HCT116 (cell line): ENCODE results near the gene MICALL2. TPM values are rescaled to one million over a fixed set of nuclear protein-coding genes. Genes with fewer than 3 reads are reported as not detected.

ENCODE experiments used
- ATAC-seq: fragments of 200-7000 bp; cut with Tn5 transposase; 2 replicates; pipeline ENCODE4 v1.9.1; 2020; ENCODE audit warnings: mild to moderate bottlenecking, moderate library complexity
- BruUV-seq: library from RNA; stranded (reverse); fragments of 400-500 nt; replicated peaks from 2 replicates; lab custom pipeline; 2021; lab: Mats Ljungman, UMichigan
- CTCF ChIA-PET: fragments of 300-600 bp; sonication (Branson Sonifier 250); formaldehyde crosslinking; loops from one replicate; lab custom pipeline; 2021; ENCODE audit warnings: antibody characterized with exemption; lab: Charles Lee
- POLR2A ChIA-PET: fragments of 300-600, 350-600 bp; sonication (Branson Sonifier 250); formaldehyde crosslinking; loops from one replicate; lab custom pipeline; 2021; ENCODE audit warnings: antibody characterized with exemption; lab: Charles Lee
- RAD21 ChIA-PET, 2 experiments: fragments of 300-600 bp; sonication (Branson Sonifier 250); formaldehyde crosslinking; loops; one replicate each; lab custom pipeline; 2023; ENCODE audit warnings: low total read pairs in 2 of 2; ENCODE audit not compliant: uncharacterized antibody in 2 of 2, unreplicated experiment in 2 of 2, low non-redundant PET in 1 of 2; lab: Charles Lee
- DNase-seq: peaks from one replicate; pipeline ENCODE4 v3.0.0-alpha.2; 2010; ENCODE audit warnings: low read depth, low spot score
- H2AFZ ChIP-seq: fragments of 200-600 bp; shearing (Covaris generic), sonication (generic); 2 replicates; pipeline ENCODE4 v1.6.1; 2017; ENCODE audit warnings: low read depth, mixed run types, mixed read lengths, antibody characterized with exemption, low read length; ENCODE audit not compliant: poor library complexity, severe bottlenecking
- H3K27ac ChIP-seq: 2 replicates; pipeline ENCODE4 v1.5.1; 2012; ENCODE audit warnings: low read depth, low read length
- H3K27me3 ChIP-seq: fragments of 200-600 bp; sonication (generic); 2 replicates; pipeline ENCODE4 v1.6.1; 2016; ENCODE audit warnings: mixed run types, low read length, mixed read lengths; ENCODE audit not compliant: insufficient read depth
- H3K36me3 ChIP-seq, 2 experiments: fragments of 200-500 bp in 1 of 2; fragments of 200-600 bp in 1 of 2; sonication (Bioruptor generic) in 1 of 2; sonication (generic) in 1 of 2; 2 replicates each; pipeline versions ENCODE4 v1.5.1 to v1.6.1; 2014 to 2016; ENCODE audit warnings: low read length in 2 of 2, inconsistent platforms in 1 of 2, mixed read lengths in 1 of 2, mixed run types in 1 of 2; ENCODE audit not compliant: insufficient read depth in 2 of 2, control insufficient read depth in 1 of 2
- H3K4me1 ChIP-seq, 2 experiments: fragments of 200-600 bp in 1 of 2; sonication (generic) in 1 of 2; 2 replicates each; pipeline versions ENCODE4 v1.5.1 to v1.6.1; 2012 to 2017; ENCODE audit warnings: low read length in 2 of 2, inconsistent platforms in 1 of 2, mild to moderate bottlenecking in 1 of 2, mixed read lengths in 1 of 2, mixed run types in 1 of 2, moderate library complexity in 1 of 2; ENCODE audit not compliant: insufficient read depth in 2 of 2, control insufficient read depth in 1 of 2
- H3K4me2 ChIP-seq: fragments of 200-600 bp; sonication (generic); 2 replicates; pipeline ENCODE4 v1.6.1; 2017; ENCODE audit warnings: mixed run types, low read length, mixed read lengths
- H3K4me3 ChIP-seq, 2 experiments: fragments of 200-600 bp in 1 of 2; sonication (generic) in 1 of 2; replicated peaks in 1 of 2; 2 replicates each; pipeline ENCODE4 v1.5.1; 2011 to 2016; ENCODE audit warnings: low read length in 2 of 2, control low read depth in 1 of 2, low read depth in 1 of 2, mild to moderate bottlenecking in 1 of 2, mixed read lengths in 1 of 2, mixed run types in 1 of 2
- H3K79me2 ChIP-seq: fragments of 200-600 bp; sonication (generic); 2 replicates; pipeline ENCODE4 v1.6.1; 2017; ENCODE audit warnings: mild to moderate bottlenecking, mixed run types, low read length, moderate library complexity, mixed read lengths; ENCODE audit not compliant: insufficient read depth
- H3K9ac ChIP-seq: fragments of 200-600 bp; sonication (generic); 2 replicates; pipeline ENCODE4 v1.6.1; 2016; ENCODE audit warnings: low read length, mixed read lengths
- H3K9me2 ChIP-seq: fragments of 200-600 bp; sonication (generic), shearing (Covaris generic); 2 replicates; pipeline ENCODE4 v1.6.1; 2017; ENCODE audit warnings: mixed run types, mild to moderate bottlenecking, moderate library complexity; ENCODE audit not compliant: insufficient read depth
- H3K9me3 ChIP-seq, 2 experiments: fragments of 200-500 bp in 1 of 2; fragments of 200-600 bp in 1 of 2; sonication (Bioruptor generic) in 1 of 2; sonication (generic) in 1 of 2; 2 replicates each; pipeline ENCODE4 v1.6.1; 2014 to 2017; ENCODE audit warnings: low read length in 2 of 2, mixed read lengths in 2 of 2, inconsistent platforms in 1 of 2, low read depth in 1 of 2, mild to moderate bottlenecking in 1 of 2, mixed run types in 1 of 2, moderate library complexity in 1 of 2; ENCODE audit not compliant: control insufficient read depth in 1 of 2, insufficient read depth in 1 of 2
- H4K20me1 ChIP-seq: fragments of 200-600 bp; sonication (generic), shearing (Covaris generic); 2 replicates; pipeline ENCODE4 v1.6.1; 2017; ENCODE audit warnings: mixed run types, mild to moderate bottlenecking, moderate library complexity; ENCODE audit not compliant: insufficient read depth
- CEBPB ChIP-seq: IDR thresholded peaks from 2 replicates; pipeline ENCODE4 v1.6.1; 2012; ENCODE audit warnings: low read depth
- CTCF ChIP-seq, 3 experiments: fragments of 200-600 bp in 1 of 3; sonication (generic) in 1 of 3; IDR thresholded peaks in 2 of 3; conservative IDR thresholded peaks in 1 of 3; 2 replicates each; pipeline ENCODE4 v1.5.1; 2012 to 2017; ENCODE audit warnings: low read depth in 2 of 3, low read length in 2 of 3, antibody characterized with exemption in 1 of 3, borderline replicate concordance in 1 of 3, control low read depth in 1 of 3, mild to moderate bottlenecking in 1 of 3, mixed read lengths in 1 of 3, mixed run types in 1 of 3, moderate library complexity in 1 of 3; ENCODE audit not compliant: insufficient read depth in 1 of 3
- EGR1 ChIP-seq: IDR thresholded peaks from 2 replicates; pipeline ENCODE4 v1.6.1; 2012; ENCODE audit warnings: low read depth
- ELF1 ChIP-seq: IDR thresholded peaks from 2 replicates; pipeline ENCODE4 v1.6.1; 2012; ENCODE audit warnings: low read depth, borderline replicate concordance
- EZH2 ChIP-seq: fragments of 200-600 bp; sonication (generic); IDR thresholded peaks from 2 replicates; pipeline ENCODE4 v1.6.1; 2017; ENCODE audit warnings: antibody characterized with exemption, mixed run types
- EZH2phosphoT487 ChIP-seq: fragments of 200-600 bp; IDR thresholded peaks from 2 replicates; pipeline ENCODE4 v1.6.1; 2018; ENCODE audit warnings: antibody characterized with exemption, borderline replicate concordance
- FOSL1 ChIP-seq: IDR thresholded peaks from 2 replicates; pipeline ENCODE4 v1.6.1; 2012; ENCODE audit warnings: low read depth
- JUND ChIP-seq: IDR thresholded peaks from 2 replicates; pipeline ENCODE4 v1.6.1; 2012
- POLR2A ChIP-seq: IDR thresholded peaks from 2 replicates; pipeline ENCODE4 v1.7.0; 2011; ENCODE audit warnings: borderline replicate concordance; ENCODE audit not compliant: insufficient read depth, insufficient read length; ENCODE audit errors: extremely low read depth
- POLR2AphosphoS5 ChIP-seq: IDR thresholded peaks from 2 replicates; pipeline ENCODE4 v1.6.1; 2011; ENCODE audit warnings: mild to moderate bottlenecking, low read depth, low read length, moderate library complexity
- RAD21 ChIP-seq: IDR thresholded peaks from 2 replicates; pipeline ENCODE4 v1.6.1; 2012; ENCODE audit warnings: low read depth, mild to moderate bottlenecking
- SIN3A ChIP-seq: IDR thresholded peaks from 2 replicates; pipeline ENCODE4 v1.6.1; 2012; ENCODE audit warnings: low read depth
- SP1 ChIP-seq: IDR thresholded peaks from 2 replicates; pipeline ENCODE4 v1.6.1; 2012; ENCODE audit warnings: low read depth
- SRF ChIP-seq: IDR thresholded peaks from 2 replicates; pipeline ENCODE4 v1.6.1; 2012; ENCODE audit warnings: low read depth
- YY1 ChIP-seq: IDR thresholded peaks from 2 replicates; pipeline ENCODE4 v1.6.1; 2011; ENCODE audit warnings: low read length, low read depth, moderate library complexity, mild to moderate bottlenecking; ENCODE audit not compliant: insufficient replicate concordance; ENCODE audit errors: extremely low read depth
- ZBTB33 ChIP-seq: IDR thresholded peaks from 2 replicates; pipeline ENCODE4 v1.6.1; 2011; ENCODE audit warnings: mild to moderate bottlenecking, low read length, moderate library complexity; ENCODE audit not compliant: insufficient replicate concordance; ENCODE audit errors: extremely low read depth
- ZFX ChIP-seq: fragments of 450-650 bp; IDR thresholded peaks from 2 replicates; pipeline ENCODE4 v1.6.1; 2017
- ZNF274 ChIP-seq: fragments of 200-500 bp; sonication (Bioruptor generic); IDR thresholded peaks from 2 replicates; pipeline ENCODE4 v1.6.1; 2014; ENCODE audit warnings: mild to moderate bottlenecking, low read depth, low read length, inconsistent platforms
- intact Hi-C: fragments of 100-400 bp; cut with micrococcal nuclease; formaldehyde crosslinking; loops from 2 replicates; pipeline ENCODE4 v1.10.0; 2022
- total RNA-seq: library from RNA; stranded (reverse); gene quantifications from one replicate; pipeline ENCODE4 v1.2.1, GENCODE V29; 2021; ENCODE audit not compliant: unreplicated experiment
- TF ChIP-seq, protein P1 (sequence below): IDR thresholded peaks from 2 replicates; pipeline ENCODE4 v1.6.1; 2012
- TF ChIP-seq, protein P2 (sequence below): IDR thresholded peaks from 2 replicates; pipeline ENCODE4 v1.6.1; 2012; ENCODE audit warnings: low read depth

Gene MICALL2
- total RNA-seq, 1 experiment from 2014 or later, result 60.7 TPM

- Histone ChIP-seq H3K9ac (no peak overlapping the region), H4K20me1 (no peaks in the 10 kb centered on the region), H3K27me3 (no peaks in the 10 kb centered on the region), H3K4me2 (no peak overlapping the region), H3K27ac (no peak overlapping the region), H3K79me2 (no peaks in the 10 kb centered on the region), H3K9me2 (no peaks in the 10 kb centered on the region), H3K36me3 (no peaks in the 10 kb centered on the region), H2AFZ (no peak overlapping the region), H3K4me3 (no peak overlapping the region), H3K9me3 (no peaks in the 10 kb centered on the region), H3K4me1 (peaks cover 0 to 9% of the 10 kb centered on the region in 2 experiments; a peak in 2 of 4 replicates)
- ChIA-PET CTCF (no interaction called here), POLR2A (no interaction called here), RAD21 (no interaction called here)
- DNase-seq, result no peak
- intact Hi-C loops, result no loop called here
- no peak for ATAC-seq
- no TSS peak for BruUV-seq
- no peak for TF ChIP-seq JUND
- no peak for TF ChIP-seq ZBTB33
- no peak for TF ChIP-seq SIN3A
- TF ChIP-seq EZH2, result no peak
- TF ChIP-seq EGR1, result no peak
- TF ChIP-seq ZNF274, result no peak
- TF ChIP-seq CEBPB, result no peak
- TF ChIP-seq, protein P1, sequence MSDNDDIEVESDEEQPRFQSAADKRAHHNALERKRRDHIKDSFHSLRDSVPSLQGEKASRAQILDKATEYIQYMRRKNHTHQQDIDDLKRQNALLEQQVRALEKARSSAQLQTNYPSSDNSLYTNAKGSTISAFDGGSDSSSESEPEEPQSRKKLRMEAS, result no peak
- TF ChIP-seq RAD21, result no peak
- TF ChIP-seq POLR2AphosphoS5, result no peak
- no peak for TF ChIP-seq EZH2phosphoT487
- TF ChIP-seq SRF, result no peak
- no peak for TF ChIP-seq SP1
- no peak for TF ChIP-seq YY1
- no peak for TF ChIP-seq POLR2A
- TF ChIP-seq ZFX, result no peak
- TF ChIP-seq CTCF (IDR thresholded peaks at IDR 0.05 in 2 of 3, conservative IDR thresholded peaks at IDR 0.05 in 1 of 3; ENCODE audit: borderline replicate concordance in 1 of 3, insufficient read depth in 1 of 3, low read depth in 2 of 3, low read length in 2 of 3), result no peak
- no peak for TF ChIP-seq ELF1
- TF ChIP-seq FOSL1, result no peak
- TF ChIP-seq, protein P2, sequence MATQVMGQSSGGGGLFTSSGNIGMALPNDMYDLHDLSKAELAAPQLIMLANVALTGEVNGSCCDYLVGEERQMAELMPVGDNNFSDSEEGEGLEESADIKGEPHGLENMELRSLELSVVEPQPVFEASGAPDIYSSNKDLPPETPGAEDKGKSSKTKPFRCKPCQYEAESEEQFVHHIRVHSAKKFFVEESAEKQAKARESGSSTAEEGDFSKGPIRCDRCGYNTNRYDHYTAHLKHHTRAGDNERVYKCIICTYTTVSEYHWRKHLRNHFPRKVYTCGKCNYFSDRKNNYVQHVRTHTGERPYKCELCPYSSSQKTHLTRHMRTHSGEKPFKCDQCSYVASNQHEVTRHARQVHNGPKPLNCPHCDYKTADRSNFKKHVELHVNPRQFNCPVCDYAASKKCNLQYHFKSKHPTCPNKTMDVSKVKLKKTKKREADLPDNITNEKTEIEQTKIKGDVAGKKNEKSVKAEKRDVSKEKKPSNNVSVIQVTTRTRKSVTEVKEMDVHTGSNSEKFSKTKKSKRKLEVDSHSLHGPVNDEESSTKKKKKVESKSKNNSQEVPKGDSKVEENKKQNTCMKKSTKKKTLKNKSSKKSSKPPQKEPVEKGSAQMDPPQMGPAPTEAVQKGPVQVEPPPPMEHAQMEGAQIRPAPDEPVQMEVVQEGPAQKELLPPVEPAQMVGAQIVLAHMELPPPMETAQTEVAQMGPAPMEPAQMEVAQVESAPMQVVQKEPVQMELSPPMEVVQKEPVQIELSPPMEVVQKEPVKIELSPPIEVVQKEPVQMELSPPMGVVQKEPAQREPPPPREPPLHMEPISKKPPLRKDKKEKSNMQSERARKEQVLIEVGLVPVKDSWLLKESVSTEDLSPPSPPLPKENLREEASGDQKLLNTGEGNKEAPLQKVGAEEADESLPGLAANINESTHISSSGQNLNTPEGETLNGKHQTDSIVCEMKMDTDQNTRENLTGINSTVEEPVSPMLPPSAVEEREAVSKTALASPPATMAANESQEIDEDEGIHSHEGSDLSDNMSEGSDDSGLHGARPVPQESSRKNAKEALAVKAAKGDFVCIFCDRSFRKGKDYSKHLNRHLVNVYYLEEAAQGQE, result no peak
Observed at GRCh38 chr7:1430056-1430845, 29.0 kb downstream of the MICALL2 start.
